PC-3 (cell line): ENCODE results near the gene SP3. TPM values are rescaled to one million over a fixed set of nuclear protein-coding genes. Genes with fewer than 3 reads are reported as not detected.

Experiments used
- ATAC-seq: fragments of 200-7000 bp; cut with Tn5 transposase; 2 replicates; pipeline ENCODE4 v1.9.1; 2020; ENCODE audit warnings: mild to moderate bottlenecking, moderate library complexity
- BruUV-seq: library from RNA; stranded (reverse); fragments of 400-500 nt; replicated peaks from 2 replicates; lab custom pipeline; 2021; lab: Mats Ljungman, UMichigan
- CTCF ChIA-PET: fragments of 300-600 bp; sonication (Branson Sonifier 250); formaldehyde crosslinking; loops from one replicate; lab custom pipeline; 2022; ENCODE audit warnings: antibody characterized with exemption; lab: Charles Lee
- POLR2A ChIA-PET: fragments of 300-600 bp; sonication (Branson Sonifier 250); formaldehyde crosslinking; loops from one replicate; lab custom pipeline; 2022; ENCODE audit warnings: antibody characterized with exemption; ENCODE audit not compliant: unreplicated experiment; lab: Charles Lee
- DNase-seq: peaks from one replicate; pipeline ENCODE4 v3.0.0-alpha.2; 2015
- H2AFZ ChIP-seq: fragments of 300-600 bp; sonication (generic); 2 replicates; pipeline ENCODE4 v1.6.0; 2016; ENCODE audit warnings: antibody characterized with exemption, low read length
- H3F3A ChIP-seq: fragments of 300-600 bp; sonication (generic); one replicate; pipeline ENCODE4 v1.6.0; 2017; ENCODE audit warnings: antibody characterized with exemption, low read length, control low read depth, mild to moderate bottlenecking; ENCODE audit not compliant: unreplicated experiment
- H3K27ac ChIP-seq: fragments of 300-600 bp; sonication (generic); 2 replicates; pipeline ENCODE4 v1.5.1; 2016; ENCODE audit warnings: mild to moderate bottlenecking, low read length
- H3K27me3 ChIP-seq: fragments of 300-600 bp; sonication (generic); 2 replicates; pipeline ENCODE4 v1.6.1; 2016; ENCODE audit warnings: low read length, mixed read lengths
- H3K36me3 ChIP-seq: fragments of 300-600 bp; sonication (generic); 2 replicates; pipeline ENCODE4 v1.6.1; 2016; ENCODE audit warnings: low read depth, mixed run types, low read length, mixed read lengths
- H3K4me1 ChIP-seq: fragments of 300-600 bp; sonication (generic); 2 replicates; pipeline ENCODE4 v1.5.1; 2016; ENCODE audit warnings: low read length; ENCODE audit not compliant: insufficient read depth
- H3K4me2 ChIP-seq: fragments of 300-600 bp; sonication (generic); 2 replicates; pipeline ENCODE4 v1.6.0; 2016; ENCODE audit warnings: low read length
- H3K4me3 ChIP-seq: fragments of 300-600 bp; sonication (generic); 2 replicates; pipeline ENCODE4 v1.5.1; 2016; ENCODE audit warnings: mild to moderate bottlenecking, low read length, mixed read lengths
- H3K79me2 ChIP-seq: fragments of 300-600 bp; sonication (generic); 2 replicates; pipeline ENCODE4 v1.6.1; 2017; ENCODE audit warnings: low read length, mixed read lengths
- H3K9ac ChIP-seq: fragments of 300-600 bp; sonication (generic); 2 replicates; pipeline ENCODE4 v1.6.0; 2016; ENCODE audit warnings: mild to moderate bottlenecking, low read length
- H3K9me2 ChIP-seq: fragments of 300-600 bp; sonication (generic); replicated peaks from 2 replicates; pipeline ENCODE4 v1.6.1; 2016; ENCODE audit warnings: mixed run types, low read length, mixed read lengths
- H3K9me3 ChIP-seq: fragments of 300-600 bp; sonication (generic); 2 replicates; pipeline ENCODE4 v1.6.1; 2016; ENCODE audit warnings: low read length, mixed read lengths
- H4K20me1 ChIP-seq: fragments of 300-600 bp; sonication (generic); 2 replicates; pipeline ENCODE4 v1.6.1; 2016; ENCODE audit warnings: low read length, mixed read lengths
- CTCF ChIP-seq: fragments of 300-600 bp; sonication (generic); conservative IDR thresholded peaks from 2 replicates; pipeline ENCODE4 v1.5.1; 2017; ENCODE audit warnings: antibody characterized with exemption, low read depth, mild to moderate bottlenecking, low read length
- EZH2 ChIP-seq: fragments of 300-600 bp; sonication (generic); IDR thresholded peaks from one replicate; pipeline ENCODE4 v1.6.1; 2017; ENCODE audit warnings: antibody characterized with exemption, mild to moderate bottlenecking, low read length; ENCODE audit not compliant: unreplicated experiment
- EZH2phosphoT487 ChIP-seq: fragments of 300-600 bp; sonication (generic); IDR thresholded peaks from 2 replicates; pipeline ENCODE4 v1.6.1; 2018; ENCODE audit warnings: mild to moderate bottlenecking, antibody characterized with exemption, low read length, borderline replicate concordance
- intact Hi-C: fragments of 100-400 bp; cut with micrococcal nuclease; formaldehyde crosslinking; loops from 2 replicates; pipeline ENCODE4 v1.9.0; 2023
- total RNA-seq: library from RNA; depleted of rRNA; stranded (reverse); fragments of >200 nt; gene quantifications from 2 replicates; pipeline ENCODE4 v1.2.3, GENCODE V29; 2014

The SP3 gene
- total RNA-seq, 1 experiment from 2014 or later, result 117 TPM

- Histone ChIP-seq H3K4me2 (no peak overlapping the region), H3K9me2 (no peaks in the 10 kb centered on the region), H3K4me1 (no peaks in the 10 kb centered on the region), H3K27ac (no peak overlapping the region), H2AFZ (no peak overlapping the region), H3K4me3 (no peak overlapping the region), H3K79me2 (no peaks in the 10 kb centered on the region), H3K9ac (no peak overlapping the region), H3K27me3 (no peaks in the 10 kb centered on the region), H3F3A (no peaks in the 10 kb centered on the region), H3K9me3 (no peaks in the 10 kb centered on the region), H4K20me1 (no peaks in the 10 kb centered on the region), H3K36me3 (no peaks in the 10 kb centered on the region)
- no peak for DNase-seq
- TF ChIP-seq EZH2phosphoT487, result no peak
- TF ChIP-seq EZH2, result no peak
- no peak for TF ChIP-seq CTCF
- intact Hi-C loops, result no loop called here
- ChIA-PET POLR2A (no interaction called here), CTCF (no interaction called here)
- no peak for ATAC-seq
- BruUV-seq, result no TSS peak
Measured at GRCh38 chr2:174014011-174014698, 49.0 kb upstream of the SP3 start.

DNA sequence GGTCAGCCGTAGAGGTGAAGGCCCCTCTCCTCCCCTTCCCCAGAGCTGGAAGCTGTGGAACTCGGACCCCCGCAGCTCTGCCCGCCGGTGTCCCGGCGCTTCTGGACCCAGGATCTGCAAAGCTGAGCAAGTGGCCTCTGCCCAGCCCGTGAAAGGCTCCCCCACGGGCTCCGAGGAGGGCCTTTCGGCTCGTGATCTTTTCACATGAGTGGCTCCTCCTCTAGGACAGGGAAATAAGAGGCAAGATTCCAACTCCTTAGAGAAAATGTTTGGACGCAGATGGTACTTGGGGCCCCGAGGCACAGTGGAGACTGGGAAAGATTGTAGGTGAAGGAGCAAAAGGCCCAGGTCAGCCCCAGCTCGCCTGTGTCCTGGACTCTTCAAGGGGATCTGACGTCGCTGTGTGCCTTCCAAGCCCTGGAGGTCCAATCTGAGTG, 48.2 kb upstream of the SP3 start:
- BruUV-seq, result no TSS peak
- no peak overlapping the region for H3K9ac ChIP-seq
- no peaks in the 10 kb centered on the region for H3K9me3 ChIP-seq
- H2AFZ ChIP-seq, result no peak overlapping the region
- no peak for ATAC-seq
- POLR2A ChIA-PET, result no interaction called here
- no peaks in the 10 kb centered on the region for H3K9me2 ChIP-seq
- H3K4me1 ChIP-seq, result no peaks in the 10 kb centered on the region
- no peaks in the 10 kb centered on the region for H3K27me3 ChIP-seq
- H3K4me3 ChIP-seq, result no peak overlapping the region
- no peaks in the 10 kb centered on the region for H4K20me1 ChIP-seq
- H3K27ac ChIP-seq, result no peak overlapping the region
- intact Hi-C loops, result no loop called here
- no peak for DNase-seq
- H3K4me2 ChIP-seq, result no peak overlapping the region
- TF ChIP-seq EZH2phosphoT487 (no peak), CTCF (no peak), EZH2 (no peak)
- no peaks in the 10 kb centered on the region for H3F3A ChIP-seq
- no peaks in the 10 kb centered on the region for H3K36me3 ChIP-seq
- H3K79me2 ChIP-seq, result no peaks in the 10 kb centered on the region
- CTCF ChIA-PET, result no interaction called here
